Endodermal cell (in vitro differentiated cells): Measurements from ENCODE around the gene CCL2. TPM values are rescaled to one million over a fixed set of nuclear protein-coding genes. Genes with fewer than 3 reads are reported as not detected.

Experiments used
- DNase-seq: peaks from one replicate; pipeline ENCODE4 v3.0.0-alpha.2; 2017
- H3K27ac ChIP-seq: 2 replicates; pipeline ENCODE4 v1.5.1; 2013; ENCODE audit warnings: mild to moderate bottlenecking, low read depth, low read length, moderate library complexity
- H3K27me3 ChIP-seq: 2 replicates; pipeline ENCODE4 v1.6.1; 2013; ENCODE audit warnings: mild to moderate bottlenecking, low read length, moderate library complexity; ENCODE audit not compliant: insufficient read depth, control insufficient read depth, poor library complexity, severe bottlenecking
- H3K36me3 ChIP-seq: 2 replicates; pipeline ENCODE4 v1.7.0; 2013; ENCODE audit warnings: mild to moderate bottlenecking, low read length, moderate library complexity; ENCODE audit not compliant: control insufficient read depth, insufficient read depth
- H3K4me1 ChIP-seq: one replicate; pipeline ENCODE4 v1.7.0; 2013; ENCODE audit warnings: low read length; ENCODE audit not compliant: control insufficient read depth, insufficient read depth
- H3K4me3 ChIP-seq: 2 replicates; pipeline ENCODE4 v1.5.1; 2013; ENCODE audit warnings: mild to moderate bottlenecking, low read length, moderate library complexity
- H3K9ac ChIP-seq: 2 replicates; pipeline ENCODE4 v1.6.1; 2013; ENCODE audit warnings: mild to moderate bottlenecking, low read length, moderate library complexity; ENCODE audit not compliant: poor library complexity, severe bottlenecking; ENCODE audit errors: extremely low read depth
- H3K9me3 ChIP-seq: 2 replicates; pipeline ENCODE4 v1.6.1; 2013; ENCODE audit warnings: mild to moderate bottlenecking, low read length, moderate library complexity; ENCODE audit not compliant: control insufficient read depth
- H3K27ac Mint-ChIP-seq: 2 replicates; pipeline ENCODE4 v1.8.0; 2020; ENCODE audit warnings: mixed read lengths
- H3K27me3 Mint-ChIP-seq: 2 replicates; pipeline ENCODE4 v1.8.0; 2021; ENCODE audit warnings: mild to moderate bottlenecking, mixed read lengths; ENCODE audit not compliant: insufficient read depth
- H3K36me3 Mint-ChIP-seq: 2 replicates; pipeline ENCODE4 v1.8.0; 2020; ENCODE audit warnings: low read depth, mixed read lengths
- H3K4me1 Mint-ChIP-seq: 2 replicates; pipeline ENCODE4 v1.8.0; 2020; ENCODE audit warnings: mixed read lengths
- H3K4me3 Mint-ChIP-seq: 2 replicates; pipeline ENCODE4 v1.8.0; 2020; ENCODE audit warnings: mild to moderate bottlenecking, moderate library complexity, mixed read lengths
- H3K9me3 Mint-ChIP-seq: 2 replicates; pipeline ENCODE4 v1.8.0; 2020; ENCODE audit warnings: mild to moderate bottlenecking, mixed read lengths
- CTCF ChIP-seq: fragments of 200-600 bp; sonication (generic); conservative IDR thresholded peaks from 2 replicates; pipeline ENCODE4 v1.5.0; 2021; ENCODE audit warnings: antibody characterized with exemption, mild to moderate bottlenecking
- WGBS, 2 experiments: methylation state at CpG; one replicate each; pipeline versions ENCODE4 v1.1.5 to v1.1.7; 2013; ENCODE audit warnings: missing lambda C conversion rate in 2 of 2, mixed read lengths in 1 of 2; ENCODE audit not compliant: insufficient coverage in 1 of 2, insufficient read length in 1 of 2; 5-methylcytosine and 5-hydroxymethylcytosine counted together
- total RNA-seq, 2 donors: library from RNA; stranded (reverse); fragmentation: NEBNext Ultra II Directional in 1 of 2; extraction: Animal tissue kit (Norgen Biotek cat#: 25700) in 1 of 2; gene quantifications; 2 replicates in 1 of 2; 3 replicates in 1 of 2; pipeline ENCODE4 v1.2.1, GENCODE V29; 2021

CCL2 gene
- total RNA-seq, 2 donors from 2014 or later, result 23.8 to 61.4 TPM

GRCh38 chr17:34242587-34243363, 12.3 kb upstream of the CCL2 start:
- H3K9me3 ChIP-seq, result no peaks in the 10 kb centered on the region

GRCh38 chr17:34243364-34244320, 11.4 kb upstream of the CCL2 start:
- Histone ChIP-seq H3K27me3 (no peaks in the 10 kb centered on the region), H3K4me3 (no peak overlapping the region), H3K36me3 (no peaks in the 10 kb centered on the region), H3K9me3 (no peaks in the 10 kb centered on the region), H3K27ac (no peak overlapping the region), H3K4me1 (peaks cover 13% of the 10 kb centered on the region), H3K9ac (no peak overlapping the region)
- no peaks in the 10 kb centered on the region for H3K9me3 Mint-ChIP-seq
- no peak for TF ChIP-seq CTCF
- peaks cover 15% of the 10 kb centered on the region for H3K4me1 Mint-ChIP-seq
- WGBS, 2 experiments, result 94 to 97% methylated on average over 7 of the region's 7 CpGs
- peaks cover 2% of the 10 kb centered on the region for H3K27me3 Mint-ChIP-seq
- no peak for DNase-seq
- H3K4me3 Mint-ChIP-seq, result no peak overlapping the region
- no peaks in the 10 kb centered on the region for H3K36me3 Mint-ChIP-seq
- H3K27ac Mint-ChIP-seq, result no peak overlapping the region

More at GRCh38 chr17:34242587-34243363, 12.3 kb upstream of the CCL2 start:
- Histone ChIP-seq H3K36me3 (no peaks in the 10 kb centered on the region), H3K4me1 (peaks cover 13% of the 10 kb centered on the region), H3K27me3 (no peaks in the 10 kb centered on the region), H3K4me3 (no peak overlapping the region), H3K27ac (no peak overlapping the region), H3K9ac (no peak overlapping the region)
- Mint-ChIP-seq H3K27me3 (peaks cover 2% of the 10 kb centered on the region), H3K36me3 (no peaks in the 10 kb centered on the region), H3K9me3 (no peaks in the 10 kb centered on the region), H3K4me1 (peaks cover 18% of the 10 kb centered on the region), H3K4me3 (no peak overlapping the region), H3K27ac (no peak overlapping the region)
- TF ChIP-seq CTCF, result no peak
- WGBS, 2 experiments, result 95 to 96% methylated on average over 7 to 8 of the region's 8 CpGs
- DNase-seq, result no peak

- no peaks in the 10 kb centered on the region for H3K36me3 Mint-ChIP-seq
- no peak for TF ChIP-seq CTCF
- no peak overlapping the region for H3K9ac ChIP-seq
- H3K4me1 Mint-ChIP-seq, result peaks cover 10% of the 10 kb centered on the region
- 81 to 94% methylated on average over 5 to 6 of the region's 6 CpGs for WGBS, 2 experiments
- no peaks in the 10 kb centered on the region for H3K9me3 Mint-ChIP-seq
- no peak overlapping the region for H3K4me3 ChIP-seq
- H3K4me1 ChIP-seq, result peaks cover 7% of the 10 kb centered on the region
- DNase-seq, result no peak
- H3K4me3 Mint-ChIP-seq, result no peak overlapping the region
- peaks cover 2% of the 10 kb centered on the region for H3K27me3 Mint-ChIP-seq
- H3K27ac ChIP-seq, result no peak overlapping the region
- no peak overlapping the region for H3K27ac Mint-ChIP-seq
- no peaks in the 10 kb centered on the region for H3K36me3 ChIP-seq
- no peaks in the 10 kb centered on the region for H3K9me3 ChIP-seq
- no peaks in the 10 kb centered on the region for H3K27me3 ChIP-seq
Measured at GRCh38 chr17:34245351-34245905, 9.7 kb upstream of the CCL2 start.
